B cell (primary cell): ENCODE measurements around the gene LAMP5. TPM values are rescaled to one million over a fixed set of nuclear protein-coding genes. Genes with fewer than 3 reads are reported as not detected.

Experiments used
- ATAC-seq: fragments of 200-7000 bp; cut with Tn5 transposase; one replicate; pipeline ENCODE4 v1.10.0; 2021; ENCODE audit warnings: low read depth, mild to moderate bottlenecking, moderate number of reproducible peaks, moderate library complexity
- CTCF ChIA-PET: fragments of 350-600 bp; sonication (Branson Sonifier 250); formaldehyde crosslinking; loops from one replicate; lab custom pipeline; 2021; ENCODE audit warnings: antibody characterized with exemption, inconsistent platforms; lab: Charles Lee
- POLR2A ChIA-PET: fragments of 350-600 bp; sonication (Branson Sonifier 250); formaldehyde crosslinking; loops from one replicate; lab custom pipeline; 2021; ENCODE audit warnings: antibody characterized with exemption; lab: Charles Lee
- DNase-seq: peaks from one replicate; pipeline ENCODE4 v3.0.0; 2013
- H2AFZ ChIP-seq: 2 replicates; pipeline ENCODE4 v1.6.1; 2012; ENCODE audit warnings: mild to moderate bottlenecking, low read depth, low read length; ENCODE audit not compliant: insufficient read depth, poor library complexity, severe bottlenecking
- H3K27ac ChIP-seq, 2 donors: 1 replicate in 1 of 2; 2 replicates in 1 of 2; pipeline ENCODE4 v1.5.1; 2012 to 2013; ENCODE audit warnings: low read length in 2 of 2, mild to moderate bottlenecking in 2 of 2, moderate library complexity in 1 of 2
- H3K27me3 ChIP-seq, 4 experiments: fragments of 200-600 bp in 1 of 4; sonication (generic) in 1 of 4; replicated peaks in 1 of 4; 1 replicate in 2 of 4; 2 replicates in 2 of 4; pipeline versions ENCODE4 v1.6.1 to v1.7.0; 2013 to 2016; ENCODE audit warnings: low read length in 3 of 4, mild to moderate bottlenecking in 2 of 4, mixed read lengths in 1 of 4, moderate library complexity in 1 of 4; ENCODE audit not compliant: insufficient read depth in 4 of 4, control insufficient read depth in 3 of 4; ENCODE audit errors: control extremely low read depth in 1 of 4
- H3K36me3 ChIP-seq, 2 experiments: replicated peaks in 1 of 2; 1 replicate in 1 of 2; 2 replicates in 1 of 2; pipeline versions ENCODE4 v1.6.1 to v1.7.1; 2013; ENCODE audit warnings: low read length in 1 of 2; ENCODE audit not compliant: insufficient read depth in 2 of 2, control insufficient read depth in 1 of 2; ENCODE audit errors: control extremely low read depth in 1 of 2, extremely low read depth in 1 of 2
- H3K4me1 ChIP-seq, 2 donors: fragments of 200-600 bp in 1 of 2; sonication (generic) in 1 of 2; 1 replicate in 1 of 2; 2 replicates in 1 of 2; pipeline versions ENCODE4 v1.5.1 to v1.6.1; 2013 to 2017; ENCODE audit warnings: low read length in 2 of 2; ENCODE audit not compliant: control insufficient read depth in 2 of 2, insufficient read depth in 2 of 2
- H3K4me2 ChIP-seq: replicated peaks from 2 replicates; pipeline ENCODE3; 2012; ENCODE audit warnings: mild to moderate bottlenecking, low read depth, low read length; ENCODE audit not compliant: poor library complexity, severe bottlenecking
- H3K4me3 ChIP-seq, 5 experiments: fragments of 200-600 bp in 1 of 5; sonication (generic) in 1 of 5; 1 replicate in 3 of 5; 2 replicates in 2 of 5; pipeline versions ENCODE4 v1.5.1 to v1.7.0; 2011 to 2016; ENCODE audit warnings: low read length in 4 of 5, mild to moderate bottlenecking in 4 of 5, low read depth in 2 of 5, control low read depth in 1 of 5, moderate library complexity in 1 of 5; ENCODE audit not compliant: insufficient read depth in 1 of 5; ENCODE audit errors: control extremely low read depth in 1 of 5, extremely low read depth in 1 of 5
- H3K79me2 ChIP-seq: fragments of 200-600 bp; sonication (generic); one replicate; pipeline ENCODE4 v1.6.0; 2016; ENCODE audit warnings: low read length; ENCODE audit not compliant: control insufficient read depth, insufficient read depth
- H3K9ac ChIP-seq: fragments of 200-600 bp; sonication (generic); 2 replicates; pipeline ENCODE4 v1.6.1; 2017; ENCODE audit warnings: mild to moderate bottlenecking, low read length, moderate library complexity
- H3K9me3 ChIP-seq, 3 donors: one replicate each; pipeline versions ENCODE4 v1.6.1 to v1.7.1; 2013; ENCODE audit warnings: low read length in 2 of 3; ENCODE audit not compliant: control insufficient read depth in 2 of 3, insufficient read depth in 1 of 3; ENCODE audit errors: control extremely low read depth in 1 of 3
- H4K20me1 ChIP-seq: 2 replicates; pipeline ENCODE4 v1.6.0; 2012; ENCODE audit warnings: mild to moderate bottlenecking, low read length; ENCODE audit not compliant: insufficient read depth, control insufficient read depth, poor library complexity, severe bottlenecking
- H3K27ac Mint-ChIP-seq: one replicate; pipeline ENCODE4 v1.8.0; 2021; ENCODE audit warnings: mixed read lengths
- H3K27me3 Mint-ChIP-seq: one replicate; pipeline ENCODE4 v1.8.0; 2021; ENCODE audit warnings: mixed read lengths
- H3K4me1 Mint-ChIP-seq: one replicate; pipeline ENCODE4 v1.8.0; 2021; ENCODE audit warnings: mixed read lengths
- H3K4me3 Mint-ChIP-seq: one replicate; pipeline ENCODE4 v1.8.0; 2021; ENCODE audit warnings: mixed read lengths
- H3K9me3 Mint-ChIP-seq: one replicate; pipeline ENCODE4 v1.8.0; 2022; ENCODE audit warnings: mixed read lengths; ENCODE audit not compliant: insufficient read depth
- CTCF ChIP-seq: fragments of 200-600 bp; IDR thresholded peaks from one replicate; pipeline ENCODE4 v1.8.0; 2022; ENCODE audit warnings: antibody characterized with exemption, mild to moderate bottlenecking
- EZH2 ChIP-seq: IDR thresholded peaks from 2 replicates; pipeline ENCODE4 v1.6.1; 2012; ENCODE audit warnings: borderline replicate concordance, low read depth, mild to moderate bottlenecking, moderate library complexity, low read length; ENCODE audit not compliant: insufficient read depth, poor library complexity, severe bottlenecking
- WGBS: methylation state at CpG from one replicate; pipeline ENCODE4 v1.1.5; 2013; ENCODE audit warnings: missing lambda C conversion rate; ENCODE audit not compliant: insufficient coverage; 5-methylcytosine and 5-hydroxymethylcytosine counted together
- intact Hi-C: fragments of 100-400 bp; cut with micrococcal nuclease; formaldehyde crosslinking; loops from one replicate; pipeline ENCODE4 v1.10.0; 2022
- polyA plus RNA-seq: library from polyadenylated mRNA; depleted of rRNA; stranded (reverse); fragments of >200 nt; gene quantifications from 2 replicates; pipeline ENCODE4 v1.2.3, GENCODE V29; 2012
- total RNA-seq, 2 donors: library from RNA; stranded (reverse); fragments of 120-200 nt in 1 of 2; gene quantifications; 1 replicate in 1 of 2; 2 replicates in 1 of 2; pipeline versions ENCODE4 v1.2.3 to v1.2.4, GENCODE V29; 2013 to 2022

The LAMP5 gene
- total and polyA plus RNA-seq, 2 donors (not counting 1 experiment from before 2014, with no cell fraction given) = 0.17 to 1.3 TPM

GRCh38 chr20:9509246-9509645 lies 5.1 kb upstream of the LAMP5 start:
- peak overlapping the region; percentile 37 for H3K4me3 Mint-ChIP-seq
- H3K27me3 ChIP-seq = peaks cover 0 to 57% (median 40%) of the 10 kb centered on the region in 4 experiments
- peaks cover 43% of the 10 kb centered on the region for H3K27me3 Mint-ChIP-seq
- no peak overlapping the region for H2AFZ ChIP-seq
- H3K27ac ChIP-seq = no peak overlapping the region
- H4K20me1 ChIP-seq = no peaks in the 10 kb centered on the region
- no peaks in the 10 kb centered on the region for H3K36me3 ChIP-seq
- WGBS = 25% methylated on average over 4 of the region's 4 CpGs
- no peaks in the 10 kb centered on the region for H3K79me2 ChIP-seq
- H3K4me1 ChIP-seq = peaks cover 50 to 51% of the 10 kb centered on the region in 2 donors
- ChIA-PET POLR2A (no interaction called here), CTCF (no interaction called here)
- intact Hi-C loops = no loop called here
- H3K27ac Mint-ChIP-seq = no peak overlapping the region
- H3K4me3 ChIP-seq = no peak overlapping the region
- H3K9ac ChIP-seq = no peak overlapping the region
- no peak for TF ChIP-seq EZH2
- TF ChIP-seq CTCF = no peak
- H3K4me2 ChIP-seq = peak overlapping the region; percentile 54
- no peaks in the 10 kb centered on the region for H3K9me3 Mint-ChIP-seq
- H3K9me3 ChIP-seq = peaks cover 0 to 22% (median 0%) of the 10 kb centered on the region in 3 donors
- H3K4me1 Mint-ChIP-seq = peaks cover 32% of the 10 kb centered on the region
- DNase-seq (no peak), ATAC-seq (no peak)

DNA sequence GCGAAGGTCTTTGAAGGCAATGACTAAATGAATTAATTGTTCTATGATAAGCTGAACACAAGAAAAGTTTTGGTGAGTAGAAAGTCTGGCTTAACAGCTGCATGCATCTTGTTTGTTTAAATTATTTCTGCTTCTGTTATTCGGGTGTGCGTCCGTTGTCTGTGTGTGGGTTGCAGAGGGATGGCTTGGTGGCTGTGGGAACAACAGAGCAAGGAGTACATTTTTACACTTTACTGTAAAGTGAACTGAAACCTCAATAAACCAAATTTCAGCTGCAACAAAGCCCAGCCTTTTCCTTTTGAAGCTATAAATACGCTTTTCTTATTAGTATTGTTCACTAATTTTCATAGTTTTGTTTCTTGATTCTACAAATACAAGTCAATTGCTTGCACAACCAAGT lies 3.5 kb upstream of the LAMP5 start:
- no peak overlapping the region for H3K9ac ChIP-seq
- POLR2A ChIA-PET = no interaction called here
- no peaks in the 10 kb centered on the region for H4K20me1 ChIP-seq
- WGBS = 22% methylated on average over 2 of the region's 5 CpGs
- no peak overlapping the region for H2AFZ ChIP-seq
- H3K27ac ChIP-seq = no peak overlapping the region
- no peak for ATAC-seq
- no peak for DNase-seq
- intact Hi-C loops = no loop called here
- TF ChIP-seq CTCF (no peak), EZH2 (no peak)
- CTCF ChIA-PET = no interaction called here
- H3K27me3 Mint-ChIP-seq = peaks cover 51% of the 10 kb centered on the region
- peaks cover 0 to 57% (median 36%) of the 10 kb centered on the region in 4 experiments for H3K27me3 ChIP-seq
- H3K27ac Mint-ChIP-seq = no peak overlapping the region
- H3K4me3 Mint-ChIP-seq = peak overlapping the region; percentile 60
- no peak overlapping the region for H3K4me3 ChIP-seq
- H3K4me1 ChIP-seq = peaks cover 62 to 65% of the 10 kb centered on the region in 2 donors
- no peaks in the 10 kb centered on the region for H3K9me3 Mint-ChIP-seq
- H3K79me2 ChIP-seq = no peaks in the 10 kb centered on the region
- peaks cover 45% of the 10 kb centered on the region for H3K4me1 Mint-ChIP-seq
- H3K4me2 ChIP-seq = no peak overlapping the region
- H3K9me3 ChIP-seq = peaks cover 0 to 24% (median 0%) of the 10 kb centered on the region in 3 donors
- H3K36me3 ChIP-seq = no peaks in the 10 kb centered on the region
